ENCODE results near the gene DNAJB5. TPM values are rescaled to one million over a fixed set of nuclear protein-coding genes. Genes with fewer than 3 reads are reported as not detected.

Gene DNAJB5
- total and polyA plus RNA-seq, 4 donors = 0.76 to 2.3 (median 1.8) TPM

GRCh38 chr9:34957492-34958410 is 31.8 kb upstream of the DNAJB5 start, which contains the start of gene PHF24 (continued):
- TF ChIP-seq NR2F2 (IDR thresholded peaks at IDR 0.05) = no peak
- no peak for TF ChIP-seq TAF1 (conservative IDR thresholded peaks at IDR 0.05)
- no peak for TF ChIP-seq RXRA (IDR thresholded peaks at IDR 0.05)

- Histone ChIP-seq H3K27ac (ENCODE audit: low read depth in 1 of 2, low read length in 2 of 2) (no peak overlapping the region), H3K9me3 (ENCODE audit: control insufficient read depth in 4 of 4, low read length in 3 of 4) (no peaks in the 10 kb centered on the region), H3K4me3 (ENCODE audit: low read depth in 1 of 3, low read length in 3 of 3) (peak overlapping the region in 1 of 3 donors; percentile 70), H3K27me3 (ENCODE audit: control insufficient read depth in 4 of 4, insufficient read depth in 4 of 4, low read length in 3 of 4) (peaks cover 0 to 12% (median 4%) of the 10 kb centered on the region in 4 donors), H3K4me1 (ENCODE audit: control insufficient read depth in 4 of 4, insufficient read depth in 4 of 4, low read length in 3 of 4) (peaks cover 4 to 10% (median 7%) of the 10 kb centered on the region in 4 donors), H3K9ac (ENCODE audit: low read depth in 1 of 2, low read length in 2 of 2) (no peak overlapping the region), H3K36me3 (ENCODE audit: control insufficient read depth in 4 of 4, insufficient read depth in 3 of 4, low read depth in 1 of 4, low read length in 3 of 4) (no peaks in the 10 kb centered on the region)
- no peak for TF ChIP-seq FOXA1 (IDR thresholded peaks at IDR 0.05)
- no peak for TF ChIP-seq CTCF (IDR thresholded peaks at IDR 0.05; ENCODE audit: low read depth, low read length, missing input control)
- TF ChIP-seq REST (IDR thresholded peaks at IDR 0.05) = no peak
- no peak for TF ChIP-seq SP1 (IDR thresholded peaks at IDR 0.05)
- TF ChIP-seq NR2F2 (IDR thresholded peaks at IDR 0.05) = no peak
- no peak for TF ChIP-seq ZBTB33 (IDR thresholded peaks at IDR 0.05)
- no peak for TF ChIP-seq GABPA (IDR thresholded peaks at IDR 0.05 in 1 of 2, conservative IDR thresholded peaks at IDR 0.05 in 1 of 2)
- no peak for TF ChIP-seq EGR1 (IDR thresholded peaks at IDR 0.05; ENCODE audit: low read depth in 2 of 2)
- no peak for TF ChIP-seq MAX (IDR thresholded peaks at IDR 0.05)
- no peak for TF ChIP-seq YY1 (IDR thresholded peaks at IDR 0.05)
- TF ChIP-seq TAF1 (conservative IDR thresholded peaks at IDR 0.05) = no peak
- no peak for TF ChIP-seq RXRA (IDR thresholded peaks at IDR 0.05)
- TF ChIP-seq ATF3 (IDR thresholded peaks at IDR 0.05) = no peak
- TF ChIP-seq RAD21 (IDR thresholded peaks at IDR 0.05) = no peak
- TF ChIP-seq FOXA2 (IDR thresholded peaks at IDR 0.05) = no peak
- 17% methylated on average over 21 of the region's 21 CpGs for WGBS
- DNase-seq (ENCODE audit: low spot score) = no peak
Measured at GRCh38 chr9:34958411-34958982, 31.0 kb upstream of the DNAJB5 start.
